22Rv1 (cell line): ENCODE data around the gene IL2RG.

ENCODE experiments used
- CTCF ChIP-seq: fragments of 450-650 bp; IDR thresholded peaks from 2 replicates; pipeline ENCODE4 v1.5.1; 2017; ENCODE audit warnings: mild to moderate bottlenecking
- ZFX ChIP-seq: fragments of 450-650 bp; IDR thresholded peaks from 2 replicates; pipeline ENCODE4 v1.6.1; 2017; ENCODE audit warnings: antibody characterized with exemption, borderline replicate concordance

- TF ChIP-seq CTCF = no peak
- TF ChIP-seq ZFX = no peak
Measured at GRCh38 chrX:71081330-71082123, 29.9 kb downstream of the IL2RG start.
